NCI-H774 (cell line): ENCODE measurements around the gene MTA1.

Experiments used
- DNase-seq: peaks from one replicate; lab custom pipeline; 2025; lab: John Stamatoyannopoulos, UW

The MTA1 gene

DNA sequence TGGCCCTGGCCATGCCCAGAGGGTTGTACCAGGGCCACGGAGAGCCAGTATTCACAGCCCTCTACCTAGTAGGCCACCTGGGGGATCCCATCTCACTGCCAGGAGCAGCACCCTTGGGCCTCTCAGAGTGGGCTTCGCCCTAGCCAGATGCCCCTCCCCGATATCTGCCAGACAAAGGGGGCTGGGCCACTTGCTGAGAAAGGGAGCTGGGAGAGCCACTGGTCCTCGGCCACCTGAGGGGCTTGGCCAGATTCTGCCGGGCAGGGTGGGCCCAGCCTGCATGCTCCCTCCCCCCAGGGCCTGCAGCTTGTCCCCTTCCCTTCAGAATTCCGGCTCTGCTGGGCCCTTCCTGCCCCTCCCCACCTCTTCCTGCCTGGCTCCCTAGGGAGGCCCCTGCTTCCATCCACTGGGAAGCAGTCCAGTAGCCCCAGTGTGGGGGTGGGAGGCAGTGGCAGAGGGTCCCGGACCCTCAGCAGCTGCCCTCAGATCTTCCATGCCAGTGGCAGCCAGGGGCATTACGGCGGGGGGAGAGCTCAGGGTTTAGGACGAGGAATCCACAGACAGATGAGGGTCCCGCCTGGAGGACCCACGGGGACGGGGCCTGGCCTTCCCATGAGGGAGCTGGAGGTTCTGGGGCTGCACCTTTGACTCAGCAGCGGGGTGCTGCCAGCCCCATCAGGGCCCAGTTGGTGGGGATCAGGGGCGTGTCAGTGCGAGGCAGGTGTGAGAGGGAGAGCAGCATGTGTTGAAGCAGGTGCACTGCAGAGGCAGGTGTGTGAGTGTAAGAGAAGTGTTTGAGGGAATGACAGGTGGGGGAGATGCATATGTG, 57.4 kb downstream of the MTA1 start:
- peak; percentile 86 for DNase-seq

DNA sequence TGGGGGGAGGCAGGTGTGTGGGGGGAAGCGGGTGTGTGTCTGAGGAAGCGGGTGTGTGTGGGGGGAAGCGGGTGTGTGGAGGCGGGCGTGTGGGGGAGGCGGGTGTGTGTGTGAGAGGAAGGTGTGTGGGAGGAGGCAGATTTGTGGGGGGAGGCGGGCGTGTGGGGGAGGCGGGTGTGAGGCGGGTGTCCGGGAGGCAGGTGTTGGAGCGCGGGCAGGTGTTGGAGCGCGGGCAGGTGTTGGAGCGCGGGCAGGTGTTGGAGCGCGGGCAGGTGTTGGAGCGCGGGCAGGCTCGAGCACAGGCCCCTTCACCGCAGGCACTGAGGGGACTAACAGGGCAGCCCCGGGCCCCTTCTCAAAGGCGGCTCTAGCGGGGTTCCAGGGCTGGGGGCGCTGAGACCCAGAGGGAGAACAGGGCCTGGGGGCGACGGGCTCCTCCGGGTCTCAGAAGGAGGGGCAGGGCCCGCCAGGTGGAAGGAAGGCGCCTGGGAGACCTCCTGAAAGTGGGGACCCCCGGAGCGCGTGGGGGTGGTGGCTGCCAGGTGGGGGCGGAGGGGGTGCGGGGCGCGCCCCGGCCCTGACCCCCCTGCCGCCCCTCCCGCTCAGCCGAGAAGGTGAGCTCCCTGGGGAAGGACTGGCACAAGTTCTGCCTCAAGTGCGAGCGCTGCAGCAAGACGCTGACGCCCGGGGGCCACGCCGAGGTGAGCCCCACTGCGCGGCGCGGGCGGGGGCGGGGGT, 58.2 kb downstream of the MTA1 start:
- no peak for DNase-seq

DNA sequence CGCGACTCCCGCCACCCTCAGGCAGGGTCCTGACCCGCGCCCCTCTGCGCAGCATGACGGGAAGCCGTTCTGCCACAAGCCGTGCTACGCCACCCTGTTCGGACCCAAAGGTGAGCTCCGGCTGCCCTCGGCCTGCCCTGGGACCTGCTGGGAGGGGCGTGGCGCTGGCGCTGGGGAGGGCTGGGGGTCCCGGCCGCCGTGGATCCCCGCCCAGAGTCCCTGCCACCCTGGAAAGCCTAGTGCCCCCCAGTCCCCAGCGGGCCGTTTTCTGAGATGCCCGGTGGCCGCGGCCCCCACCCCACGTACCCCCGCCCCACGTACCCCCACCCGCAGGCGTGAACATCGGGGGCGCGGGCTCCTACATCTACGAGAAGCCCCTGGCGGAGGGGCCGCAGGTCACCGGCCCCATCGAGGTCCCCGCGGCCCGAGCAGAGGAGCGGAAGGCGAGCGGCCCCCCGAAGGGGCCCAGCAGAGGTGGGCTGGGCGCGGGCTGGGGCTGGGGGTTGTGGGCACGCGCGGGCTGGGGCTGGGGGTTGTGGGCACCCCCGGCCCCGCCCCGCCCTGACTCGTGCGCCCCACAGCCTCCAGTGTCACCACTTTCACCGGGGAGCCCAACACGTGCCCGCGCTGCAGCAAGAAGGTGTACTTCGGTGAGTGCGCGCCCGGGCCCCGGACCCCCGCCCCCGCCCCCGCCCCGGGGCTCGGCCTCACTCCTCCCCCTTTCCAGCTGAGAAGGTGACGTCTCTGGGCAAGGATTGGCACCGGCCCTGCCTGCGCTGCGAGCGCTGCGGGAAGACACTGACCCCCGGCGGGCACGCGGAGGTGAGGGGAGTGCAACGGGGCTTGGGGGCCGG, 59.0 kb downstream of the MTA1 start:
- no peak for DNase-seq

DNA sequence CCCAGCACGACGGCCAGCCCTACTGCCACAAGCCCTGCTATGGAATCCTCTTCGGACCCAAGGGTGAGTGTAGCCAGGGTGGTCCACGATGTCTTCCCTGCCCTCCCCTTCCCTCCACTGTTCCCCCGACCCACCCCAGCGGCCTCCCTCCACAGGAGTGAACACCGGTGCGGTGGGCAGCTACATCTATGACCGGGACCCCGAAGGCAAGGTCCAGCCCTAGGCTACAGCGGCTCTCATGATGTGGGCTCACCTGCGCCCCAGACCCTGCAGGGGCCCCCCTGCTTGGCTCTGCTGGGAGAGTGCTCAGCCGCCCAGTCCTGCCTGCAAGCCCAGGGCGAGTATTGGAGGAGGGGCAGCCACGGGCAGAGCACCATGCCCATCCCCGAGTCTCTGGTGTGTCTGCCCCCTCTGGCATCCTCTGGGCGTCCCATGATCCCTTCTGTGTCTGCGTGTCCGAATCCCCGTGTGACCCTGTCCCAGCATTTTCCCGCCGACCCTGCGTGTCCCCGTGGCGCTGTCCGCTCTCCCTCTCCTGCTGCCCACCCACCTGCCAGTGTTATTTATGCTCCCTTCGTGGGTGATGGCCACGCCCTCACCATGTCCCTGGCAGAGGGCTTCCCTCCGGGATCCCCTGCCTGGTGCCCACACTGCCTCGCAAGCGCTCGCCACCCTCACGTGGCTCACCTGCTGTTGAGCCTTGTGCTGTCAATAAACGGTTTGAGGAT, 60.0 kb downstream of the MTA1 start:
- peak; percentile 11 for DNase-seq

DNA sequence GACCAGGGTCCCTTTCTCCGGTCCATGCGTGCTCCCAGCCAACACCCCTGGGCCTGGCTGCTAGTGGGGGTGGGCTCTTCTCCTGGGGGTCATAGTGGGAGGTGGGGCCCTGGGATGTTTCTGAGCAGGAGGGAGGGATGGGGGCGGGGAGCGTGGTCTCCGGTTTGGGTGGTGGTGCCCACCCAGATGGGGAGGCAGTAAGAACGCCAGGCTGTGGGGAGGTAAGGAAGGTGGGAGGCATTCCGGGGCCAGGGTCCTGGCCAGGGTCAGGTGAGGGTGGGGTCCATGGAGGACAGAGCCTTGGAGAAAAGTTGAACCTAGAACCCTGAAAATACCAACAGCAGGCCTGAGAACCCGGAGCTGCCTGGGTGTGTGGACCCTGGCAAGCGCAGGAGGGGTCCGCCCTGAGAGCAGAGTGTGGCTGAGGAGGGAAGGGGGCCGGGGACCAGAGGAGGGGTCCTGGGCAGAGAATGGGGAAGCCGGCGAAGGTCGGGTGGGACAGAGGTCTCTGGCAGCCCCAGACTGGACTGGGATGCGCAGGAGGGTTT, 60.6 kb downstream of the MTA1 start:
- no peak for DNase-seq

DNA sequence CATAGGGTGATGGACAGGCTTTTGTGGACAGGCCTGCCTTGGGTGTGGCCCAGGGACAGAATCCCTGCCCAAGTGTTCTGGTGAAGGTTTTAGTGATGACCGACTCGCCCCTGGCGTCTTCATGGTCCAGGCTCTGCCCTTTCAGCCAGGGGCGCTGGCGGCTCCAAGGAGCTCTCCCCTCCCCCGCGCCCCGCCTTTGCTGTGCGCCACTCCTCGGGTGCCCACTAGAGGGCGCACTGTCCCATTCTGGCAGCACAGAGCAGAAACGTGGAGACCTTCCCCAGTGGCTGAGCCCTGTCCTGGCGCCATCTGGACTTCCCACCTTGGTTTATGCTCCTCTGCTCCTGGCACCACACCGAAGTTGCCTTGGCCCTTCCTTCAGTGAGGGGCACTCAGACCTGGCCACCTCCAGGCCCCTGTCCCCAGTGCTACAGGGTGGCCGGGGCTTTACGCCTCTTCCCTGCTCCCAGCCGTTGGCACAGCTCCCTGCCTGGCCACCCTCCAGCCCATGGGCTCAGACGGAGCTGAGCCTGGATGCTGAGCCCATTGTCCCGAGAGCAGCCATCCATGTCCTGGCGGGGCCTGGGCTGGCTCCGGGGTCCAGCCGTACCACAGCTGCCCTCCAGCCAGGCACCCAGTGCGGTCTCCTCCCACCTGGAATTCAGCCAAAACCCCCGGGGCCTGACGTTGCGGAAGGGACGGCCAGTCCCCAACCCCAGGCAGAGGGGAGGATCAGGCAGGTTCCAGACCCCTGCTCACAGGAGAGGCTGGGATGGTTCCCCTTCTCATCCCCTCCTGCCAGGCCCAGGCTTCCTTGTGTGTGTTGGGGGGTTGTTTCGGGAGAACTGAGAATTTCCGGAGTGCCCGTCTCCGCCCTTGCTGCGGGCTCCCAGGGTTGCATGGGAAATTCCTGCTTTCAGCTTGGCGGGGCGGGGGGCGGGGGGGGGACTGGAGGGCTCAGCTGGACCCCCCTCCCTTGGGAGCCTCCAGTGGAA, 61.5 kb downstream of the MTA1 start:
- DNase-seq, result peak; percentile 82

DNA sequence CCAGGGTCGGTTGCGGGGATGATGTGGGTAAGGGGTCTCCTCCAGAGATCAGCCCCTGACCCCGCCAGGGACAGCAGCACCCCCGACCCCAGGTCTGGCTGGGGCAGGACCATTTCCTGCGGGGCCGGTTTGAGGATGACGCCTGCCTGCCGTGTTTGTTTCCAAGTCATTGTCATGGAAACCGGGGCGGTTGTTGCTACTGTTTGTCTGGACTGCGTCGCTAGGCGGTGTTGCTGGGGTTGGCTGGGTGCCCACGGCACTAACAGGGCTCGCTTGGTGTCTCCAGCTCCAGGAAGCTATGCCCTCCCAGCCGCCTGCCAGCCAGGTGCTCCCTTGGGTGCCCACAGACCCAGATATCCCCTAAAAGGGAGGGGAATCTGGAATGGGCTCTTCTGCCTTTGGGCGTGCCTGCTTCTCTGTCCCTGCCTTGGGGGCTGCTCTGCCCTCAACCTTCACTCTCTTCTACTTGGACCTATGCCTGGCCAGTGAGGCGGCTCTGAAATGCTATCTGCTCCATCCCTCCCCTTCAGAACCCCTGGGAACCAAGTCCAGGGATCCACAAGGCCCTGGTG, 62.3 kb downstream of the MTA1 start:
- DNase-seq, result peak; percentile 95

DNA sequence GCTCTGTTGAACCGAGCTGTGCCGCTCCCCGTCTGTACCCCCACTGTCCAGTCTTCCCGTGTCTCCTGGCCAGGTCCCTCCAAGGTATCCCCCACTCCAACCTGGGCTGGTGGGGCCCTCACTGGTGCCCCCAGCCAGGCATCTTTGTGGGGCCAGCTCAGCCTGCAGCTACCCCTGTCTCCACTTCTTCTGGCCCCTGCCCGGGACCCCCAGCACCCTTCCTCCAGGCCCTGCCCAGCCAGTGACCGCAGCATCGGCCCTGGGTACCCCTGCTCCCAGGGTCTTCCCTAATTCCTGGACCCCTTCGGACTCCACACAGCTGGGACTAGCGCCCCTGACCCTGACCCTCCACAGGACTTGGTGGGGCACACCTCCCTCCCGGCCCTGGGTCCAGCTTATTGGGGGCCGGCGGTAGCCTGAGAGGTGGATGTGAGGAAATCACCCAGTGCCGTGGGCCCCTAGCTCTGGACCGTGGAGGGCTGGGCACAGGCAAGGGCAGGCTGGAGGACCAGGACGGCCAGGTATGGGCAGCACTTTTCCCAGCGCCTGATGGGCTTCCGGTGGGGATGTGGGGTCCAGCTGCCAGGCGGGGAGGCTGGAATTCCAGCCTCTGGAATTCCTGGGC, 63.0 kb downstream of the MTA1 start:
- no peak for DNase-seq

DNA sequence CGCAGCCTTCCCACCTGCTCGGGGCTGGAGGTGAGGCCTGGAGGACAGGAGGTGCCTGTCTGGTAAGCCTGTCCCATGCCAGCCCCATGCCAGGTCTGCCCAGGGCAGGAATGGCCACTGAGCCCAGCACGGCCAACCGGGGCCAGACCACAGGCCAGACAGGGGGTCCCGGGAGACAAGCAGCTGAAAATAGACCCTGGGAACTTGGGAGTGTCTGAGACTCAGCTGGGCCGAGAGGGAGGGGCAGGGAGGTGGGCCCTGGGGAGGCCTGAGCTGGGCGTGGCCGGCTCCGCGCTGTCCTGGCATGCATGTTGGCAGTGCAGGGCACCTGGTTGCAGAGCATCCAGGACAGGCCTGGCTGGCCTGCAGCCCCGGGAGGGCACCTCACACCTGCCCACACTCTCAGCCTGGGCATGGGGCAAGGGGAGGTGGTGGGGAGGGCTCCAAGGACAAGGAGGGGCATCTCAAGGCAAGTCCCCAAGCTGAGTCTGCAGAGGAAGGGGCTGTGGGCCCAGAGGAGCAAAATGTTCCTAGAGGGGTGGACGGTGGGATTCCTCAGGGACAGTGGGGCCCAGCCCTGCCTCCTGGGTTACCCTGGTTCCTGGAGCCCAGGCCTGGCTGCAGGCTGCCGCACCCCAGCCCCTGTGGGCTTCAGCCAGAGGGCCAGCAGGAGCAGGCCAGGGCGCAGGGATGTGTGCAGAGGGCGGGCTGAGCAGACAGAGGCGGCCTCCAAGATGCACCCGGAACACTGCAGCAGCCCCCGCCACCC, 63.9 kb downstream of the MTA1 start:
- no peak for DNase-seq

DNA sequence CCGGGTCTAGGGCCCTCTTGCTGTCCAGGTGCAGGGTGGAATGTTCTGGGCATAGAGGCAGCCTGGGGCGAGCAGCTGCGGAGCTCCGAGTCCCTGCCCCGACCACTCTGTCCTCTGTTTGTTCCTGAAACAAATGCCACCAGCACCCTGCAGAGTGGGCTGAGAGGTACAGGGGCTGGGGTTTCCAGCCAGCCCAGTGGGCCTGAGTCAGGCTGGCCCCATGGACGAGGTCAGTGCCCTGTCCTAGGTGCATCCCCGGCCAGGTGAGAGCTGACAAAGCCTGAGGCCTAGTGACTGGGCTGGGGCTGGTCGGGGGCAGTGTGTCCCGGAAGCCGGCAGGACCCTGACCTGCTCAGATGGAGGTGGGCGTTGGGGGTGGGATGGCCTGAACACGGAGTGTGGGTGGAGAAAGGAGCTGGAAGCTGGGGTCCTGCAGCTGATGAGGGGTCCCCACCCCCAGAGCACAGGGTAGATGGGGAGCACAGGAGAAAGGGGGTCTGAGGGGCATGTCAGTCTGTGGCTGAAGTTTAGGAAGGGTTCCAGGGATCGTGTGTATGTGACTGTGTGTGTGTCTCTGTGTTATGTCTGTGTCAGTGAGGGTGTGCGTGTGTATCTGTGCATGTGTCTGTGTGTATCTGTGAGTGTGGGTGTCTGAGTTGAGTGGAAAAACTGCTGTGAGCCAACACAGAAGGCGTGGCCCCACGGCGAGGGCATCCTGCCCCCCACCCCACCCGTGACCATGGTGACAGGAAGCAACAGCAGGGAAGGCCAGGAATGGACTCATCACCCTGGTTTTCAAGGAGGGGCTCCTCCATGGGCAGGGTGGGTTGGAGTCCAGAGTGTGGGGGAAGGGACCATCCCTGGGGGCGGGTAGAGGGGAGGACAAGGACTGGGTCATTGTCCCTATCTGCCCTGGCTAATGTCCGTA, 64.7 kb downstream of the MTA1 start:
- DNase-seq, result no peak

DNA sequence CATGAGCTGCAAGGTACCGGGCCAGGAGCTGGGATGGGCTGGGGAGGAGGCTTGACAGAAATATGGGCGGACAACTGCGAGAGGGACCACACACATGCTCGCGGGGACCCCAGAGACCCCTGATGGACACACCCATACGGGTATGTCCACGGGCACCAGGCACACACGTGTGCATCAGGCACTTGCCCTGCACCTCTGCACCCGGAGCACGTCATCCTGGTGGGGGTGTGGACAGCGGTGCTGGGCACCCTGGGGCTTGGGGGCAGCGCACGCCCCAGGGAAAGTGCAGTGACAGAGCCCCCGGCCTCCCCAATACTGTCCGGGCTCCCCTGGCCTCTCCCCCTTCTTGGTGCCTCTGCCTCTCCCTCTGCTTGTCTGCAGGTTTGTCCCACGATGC, 65.4 kb downstream of the MTA1 start:
- DNase-seq, result no peak

DNA sequence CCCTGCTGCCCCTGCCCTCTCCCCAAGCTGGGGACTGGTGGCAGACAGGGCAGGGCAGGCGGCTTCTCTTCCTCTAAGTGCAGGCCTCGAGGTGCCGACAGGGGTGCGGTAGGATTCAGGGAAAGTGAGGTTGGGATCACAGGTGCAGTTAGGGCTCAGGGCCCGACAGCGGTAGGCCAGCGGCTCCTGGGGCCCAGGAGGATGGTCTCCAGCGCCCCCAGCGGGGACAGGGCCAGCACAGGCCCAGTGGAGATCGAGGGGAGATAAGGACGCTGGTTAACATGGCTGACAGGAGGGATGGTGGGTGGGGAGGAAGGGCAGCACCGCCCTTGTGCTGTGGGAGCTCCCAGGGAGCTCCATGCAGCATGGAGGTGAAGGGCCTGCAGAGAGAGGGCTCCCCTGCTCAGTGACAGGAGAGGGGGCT, 66.1 kb downstream of the MTA1 start:
- DNase-seq, result peak; percentile 27

DNA sequence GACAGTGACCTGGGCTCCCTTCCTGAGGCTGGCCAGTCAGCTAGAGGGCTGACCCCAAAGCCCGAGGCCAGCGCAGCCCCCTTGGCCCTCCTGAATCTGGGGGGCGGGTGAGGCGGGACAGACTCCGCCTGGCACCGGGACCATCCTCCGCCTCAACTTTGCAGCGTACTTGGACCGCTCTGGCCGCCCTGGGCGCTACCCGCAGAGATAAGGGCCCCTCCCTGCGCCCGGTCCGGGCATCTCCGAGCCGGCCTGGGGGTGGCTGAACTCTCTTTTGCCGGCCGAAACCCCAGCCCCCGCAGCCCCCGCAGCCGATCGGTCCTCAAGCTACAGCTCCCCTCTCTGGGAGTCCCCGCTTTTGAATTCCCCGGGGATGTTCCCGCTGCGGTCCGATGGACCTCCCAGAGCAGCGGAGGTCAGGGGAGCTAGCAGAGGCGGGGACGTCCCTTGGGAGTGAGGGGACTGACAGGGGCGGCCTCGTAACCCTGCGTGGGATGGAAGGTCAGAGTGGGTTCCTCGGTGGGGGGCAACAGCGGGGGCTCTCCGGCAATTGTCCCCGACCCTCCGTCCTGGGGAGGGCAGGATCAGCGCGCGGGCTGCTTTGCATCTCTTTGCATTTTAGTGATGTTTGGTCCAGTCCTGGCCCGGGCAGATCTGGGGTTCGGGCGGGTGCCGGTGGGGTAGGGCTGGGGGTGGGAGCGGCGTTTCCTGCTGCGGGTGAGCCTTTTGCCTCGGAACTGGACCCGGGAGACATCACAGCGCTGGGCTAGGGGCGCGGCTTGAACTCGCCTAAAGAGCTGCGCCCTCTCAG, 66.7 kb downstream of the MTA1 start, which contains the start of gene CRIP1:
CRIP1 (plus strand) TSS at position 724 of the 811 bp plus-strand sequence. CDS start 374 bp downstream, outside the sequence.
- no peak for DNase-seq

DNA sequence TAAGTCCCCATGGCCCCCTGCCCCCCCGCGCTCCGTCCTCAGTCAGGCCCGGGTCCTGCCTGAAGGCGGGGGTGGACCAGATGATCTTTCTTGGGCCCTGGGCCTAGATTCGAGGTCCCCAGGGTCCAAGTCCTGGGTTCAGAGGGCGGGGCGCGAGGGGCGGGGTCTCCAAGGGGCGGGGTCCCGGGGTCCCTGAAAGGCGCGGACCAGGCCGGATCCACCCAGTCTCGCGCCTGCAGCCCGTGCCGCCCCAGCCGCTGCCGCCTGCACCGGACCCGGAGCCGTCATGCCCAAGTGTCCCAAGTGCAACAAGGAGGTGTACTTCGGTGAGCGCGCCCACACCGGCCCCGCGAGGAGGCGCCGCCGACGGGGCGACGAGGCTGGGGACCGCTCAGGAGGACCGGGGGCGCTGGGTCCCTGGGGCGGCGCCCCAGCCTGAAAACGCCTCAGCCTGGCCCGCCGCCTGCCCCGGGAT, 67.4 kb downstream of the MTA1 start:
- no peak for DNase-seq

DNA sequence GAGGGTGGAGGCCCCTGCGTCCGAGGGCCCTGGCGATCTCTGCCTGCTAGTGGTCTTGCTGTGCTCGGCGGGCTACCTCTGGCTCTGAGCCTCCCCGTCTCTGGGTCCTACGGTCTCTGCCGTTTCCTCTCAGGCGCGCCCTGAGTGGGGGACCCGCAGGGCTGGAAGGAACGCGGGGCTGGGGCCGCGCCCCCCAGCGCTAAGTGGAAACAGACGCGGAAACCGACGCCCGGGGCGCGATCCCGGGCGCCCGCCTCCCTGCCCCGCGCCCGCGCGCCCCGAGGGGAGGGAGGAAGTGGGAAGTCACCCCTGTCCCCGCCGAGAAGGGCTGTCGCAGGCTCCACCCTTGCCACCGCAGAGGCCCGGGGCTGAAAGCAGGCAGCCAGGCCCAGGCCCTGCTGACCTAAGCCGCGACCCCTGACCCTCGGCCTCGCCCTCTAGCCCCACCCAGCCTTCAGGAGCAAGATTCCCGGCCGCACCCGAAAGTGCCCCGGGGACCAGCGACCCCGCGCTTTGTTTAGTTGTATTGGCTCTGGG, 67.9 kb downstream of the MTA1 start:
- peak; percentile 16 for DNase-seq
